ENCODE measurements around the gene GLCE. TPM values are rescaled to one million over a fixed set of nuclear protein-coding genes. Genes with fewer than 3 reads are reported as not detected.

The GLCE gene
- total and polyA plus RNA-seq, 9 of the 15 experiments (the other 6 are each of a cell fraction or from before 2014, with no cell fraction given): 4.6 to 12.3 (median 10.6) TPM

- no peak for TF ChIP-seq GMEB1 (CRISPR knock-in tag; IDR thresholded peaks at IDR 0.05)
Observed at GRCh38 chr15:69209661-69210060, 49.2 kb downstream of the GLCE start (continued).

- FAIRE-seq (no peak), DNase-seq (ENCODE audit: extremely low read depth in 1 of 4, low spot score in 3 of 4) (no peak), ATAC-seq (no peak)
- Histone ChIP-seq H3K9me1 (ENCODE audit: control insufficient read depth, insufficient read depth, low read length) (no peaks in the 10 kb centered on the region), H3K4me1 (replicated peaks in 1 of 2; ENCODE audit: control insufficient read depth in 2 of 2, insufficient read depth in 2 of 2, low read length in 2 of 2) (no peaks in the 10 kb centered on the region), H4K20me1 (replicated peaks; ENCODE audit: control insufficient read depth, insufficient read depth, low read length) (no peaks in the 10 kb centered on the region), H3K9ac (ENCODE audit: insufficient read depth in 1 of 2, low read depth in 2 of 2, low read length in 2 of 2) (no peak overlapping the region), H2AFZ (ENCODE audit: low read depth, low read length) (no peak overlapping the region), H3K4me2 (ENCODE audit: insufficient read depth, low read length) (no peak overlapping the region), H3K27me3 (ENCODE audit: control insufficient read depth in 2 of 2, insufficient read depth in 2 of 2, low read length in 2 of 2) (no peaks in the 10 kb centered on the region), H3K79me2 (ENCODE audit: control insufficient read depth, insufficient read depth, low read length) (no peaks in the 10 kb centered on the region), H3K9me3 (replicated peaks; ENCODE audit: control insufficient read depth, insufficient read depth, low read depth, low read length) (no peaks in the 10 kb centered on the region), H3K4me3 (no peak overlapping the region), H3K36me3 (ENCODE audit: control insufficient read depth, insufficient read depth, low read length) (no peaks in the 10 kb centered on the region), H3K27ac (ENCODE audit: extremely low read depth, low read depth, low read length) (no peak overlapping the region)
- POLR2A ChIA-PET: no interaction called here
- intact Hi-C loops (cut with micrococcal nuclease) (no loop called here), in situ Hi-C loops (cut with MboI) (no loop called here)
- CTCF ChIA-PET (ENCODE audit: low intra/inter-chr PET ratio): no interaction called here
- no TSS peak for BruUV-seq (replicated peaks)
- TF ChIP-seq DMBX1 (CRISPR knock-in tag; IDR thresholded peaks at IDR 0.05; ENCODE audit: borderline replicate concordance) (no peak), ZC3H8 (IDR thresholded peaks at IDR 0.05) (no peak), SIN3B (IDR thresholded peaks at IDR 0.05; ENCODE audit: low read depth) (no peak), CUX1 (CRISPR knock-in tag; IDR thresholded peaks at IDR 0.05) (no peak), HMG20B (CRISPR knock-in tag; IDR thresholded peaks at IDR 0.05) (no peak), PKNOX1 (IDR thresholded peaks at IDR 0.05) (no peak), NEUROD1 (IDR thresholded peaks at IDR 0.05; ENCODE audit: borderline replicate concordance, low read depth, low read length, partially characterized antibody) (no peak), ZNF408 (CRISPR knock-in tag; IDR thresholded peaks at IDR 0.05; ENCODE audit: low read depth) (no peak)
Observed at GRCh38 chr15:69210574-69210973, 50.1 kb downstream of the GLCE start.
